ENCODE measurements around the gene CARHSP1.
"Not testable (repeated sequence)": the region's sequence is repeated elsewhere in the genome, so short reads cannot be mapped to it uniquely, and the experiment has no call there.

Gene CARHSP1

GRCh38 chr16:8868416-8869211 lies at the start of gene CARHSP1:
CARHSP1 (minus strand) TSS chr16:8869006; CDS start chr16:8859328, 9,678 bp downstream.
- DNase-seq: peak; percentile 94

- not testable (repeated sequence) for DNase-seq
Observed at GRCh38 chr16:8917336-8917735, 48.5 kb upstream of the CARHSP1 start.

- no peak for DNase-seq
Observed at GRCh38 chr16:8916541-8917225, 47.9 kb upstream of the CARHSP1 start.

- DNase-seq: no peak
Observed at GRCh38 chr16:8915722-8916301, 47.0 kb upstream of the CARHSP1 start.

- no peak for DNase-seq
Observed at GRCh38 chr16:8914098-8914497, 45.3 kb upstream of the CARHSP1 start.

- DNase-seq: no peak
Observed at GRCh38 chr16:8912793-8913192, 44.0 kb upstream of the CARHSP1 start.

GRCh38 chr16:8910811-8911210 lies 42.0 kb upstream of the CARHSP1 start:
- DNase-seq: no peak

- DNase-seq: no peak
Observed at GRCh38 chr16:8908810-8909468, 40.1 kb upstream of the CARHSP1 start.

GRCh38 chr16:8907096-8907495 lies 38.3 kb upstream of the CARHSP1 start:
- no peak for DNase-seq

- DNase-seq: no peak
Observed at GRCh38 chr16:8905795-8906591, 37.2 kb upstream of the CARHSP1 start.

- peak; percentile 10 for DNase-seq
Observed at GRCh38 chr16:8905168-8905762, 36.5 kb upstream of the CARHSP1 start.

GRCh38 chr16:8904018-8904430 lies 35.2 kb upstream of the CARHSP1 start:
- DNase-seq: no peak

GRCh38 chr16:8903004-8903403 lies 34.2 kb upstream of the CARHSP1 start:
- DNase-seq: no peak

GRCh38 chr16:8901320-8901861 lies 32.6 kb upstream of the CARHSP1 start:
- no peak for DNase-seq

GRCh38 chr16:8900343-8900742 lies 31.5 kb upstream of the CARHSP1 start:
- no peak for DNase-seq

GRCh38 chr16:8899709-8900317 lies 31.0 kb upstream of the CARHSP1 start:
- no peak for DNase-seq

- DNase-seq: no peak
Observed at GRCh38 chr16:8898660-8899318, 30.0 kb upstream of the CARHSP1 start.

- no peak for DNase-seq
Observed at GRCh38 chr16:8894736-8895334, 26.0 kb upstream of the CARHSP1 start.

- DNase-seq: no peak
Observed at GRCh38 chr16:8893976-8894690, 25.3 kb upstream of the CARHSP1 start.

GRCh38 chr16:8893426-8893825 lies 24.6 kb upstream of the CARHSP1 start:
- no peak for DNase-seq
